Mesendoderm (in vitro differentiated cells): ENCODE measurements around the gene UMODL1.

ENCODE experiments used
- DNase-seq: peaks from one replicate; pipeline ENCODE4 v3.0.0; 2013
- H2AK5ac ChIP-seq: 2 replicates; pipeline ENCODE4 v1.6.1; 2013; ENCODE audit warnings: low read length, inconsistent platforms
- H2BK120ac ChIP-seq: 2 replicates; pipeline ENCODE4 v1.6.1; 2013; ENCODE audit warnings: low read depth, mild to moderate bottlenecking, low read length, moderate library complexity, mixed read lengths
- H2BK15ac ChIP-seq: replicated peaks from 2 replicates; pipeline ENCODE4 v1.6.1; 2013; ENCODE audit warnings: low read depth, mild to moderate bottlenecking, moderate library complexity
- H2BK5ac ChIP-seq: 2 replicates; pipeline ENCODE4 v1.6.1; 2013; ENCODE audit warnings: low read length, inconsistent platforms
- H3K18ac ChIP-seq: 2 replicates; pipeline ENCODE4 v1.6.1; 2013; ENCODE audit warnings: mild to moderate bottlenecking, low read length, mixed read lengths
- H3K23ac ChIP-seq: one replicate; pipeline ENCODE4 v1.6.1; 2013; ENCODE audit warnings: low read length
- H3K27ac ChIP-seq: 2 replicates; pipeline ENCODE4 v1.5.1; 2013; ENCODE audit warnings: low read depth, mild to moderate bottlenecking, inconsistent platforms, low read length, moderate library complexity
- H3K27me3 ChIP-seq: 2 replicates; pipeline ENCODE4 v1.6.1; 2013; ENCODE audit warnings: low read length, control low read depth, mild to moderate bottlenecking, inconsistent platforms; ENCODE audit not compliant: insufficient read depth, poor library complexity
- H3K36me3 ChIP-seq: 2 replicates; pipeline ENCODE4 v1.6.1; 2013; ENCODE audit warnings: low read length, inconsistent platforms; ENCODE audit not compliant: control insufficient read depth, insufficient read depth
- H3K4ac ChIP-seq: one replicate; pipeline ENCODE4 v1.6.1; 2013; ENCODE audit warnings: low read depth, mild to moderate bottlenecking, low read length, moderate library complexity
- H3K4me1 ChIP-seq: 2 replicates; pipeline ENCODE4 v1.6.1; 2013; ENCODE audit warnings: low read depth, low read length, inconsistent platforms; ENCODE audit not compliant: control insufficient read depth
- H3K4me2 ChIP-seq: 2 replicates; pipeline ENCODE4 v1.6.1; 2013; ENCODE audit warnings: low read length
- H3K4me3 ChIP-seq: 2 replicates; pipeline ENCODE4 v1.5.1; 2013; ENCODE audit warnings: mild to moderate bottlenecking, low read length
- H3K56ac ChIP-seq: one replicate; pipeline ENCODE4 v1.6.1; 2013; ENCODE audit warnings: low read length
- H3K79me1 ChIP-seq: 2 replicates; pipeline ENCODE4 v1.6.1; 2013; ENCODE audit warnings: low read length, inconsistent platforms
- H3K79me2 ChIP-seq: 2 replicates; pipeline ENCODE4 v1.6.1; 2013; ENCODE audit warnings: mild to moderate bottlenecking, low read length; ENCODE audit not compliant: control insufficient read depth, insufficient read depth
- H3K9ac ChIP-seq: 2 replicates; pipeline ENCODE4 v1.6.1; 2013; ENCODE audit warnings: low read length, inconsistent platforms
- H4K5ac ChIP-seq: one replicate; pipeline ENCODE4 v1.6.1; 2013; ENCODE audit warnings: low read length
- H4K8ac ChIP-seq: one replicate; pipeline ENCODE4 v1.6.1; 2013; ENCODE audit warnings: low read depth, mild to moderate bottlenecking, control low read depth, low read length, moderate library complexity
- WGBS: extraction: QIAGEN DNeasy Blood & Tissue Kit; methylation state at CpG from one replicate; pipeline ENCODE4 v1.1.7; 2013; ENCODE audit warnings: low lambda C conversion rate, missing lambda C conversion rate; ENCODE audit not compliant: insufficient coverage; ENCODE audit errors: extremely low coverage; 5-methylcytosine and 5-hydroxymethylcytosine counted together

Gene UMODL1

GRCh38 chr21:42189431-42189830, 118.3 kb downstream of the UMODL1 start:
- H3K36me3 ChIP-seq = no peaks in the 10 kb centered on the region
- H2AK5ac ChIP-seq = no peak overlapping the region
- WGBS = no CpG with 5 or more reads among the region's 1 CpG
- no peak overlapping the region for H3K4me2 ChIP-seq
- no peak overlapping the region for H3K56ac ChIP-seq
- no peak overlapping the region for H3K4ac ChIP-seq
- H3K18ac ChIP-seq = no peak overlapping the region
- no peak overlapping the region for H3K4me3 ChIP-seq
- H4K8ac ChIP-seq = no peak overlapping the region
- H2BK5ac ChIP-seq = no peak overlapping the region
- no peak overlapping the region for H3K9ac ChIP-seq
- H2BK15ac ChIP-seq = no peak overlapping the region
- H3K27me3 ChIP-seq = no peaks in the 10 kb centered on the region
- H3K4me1 ChIP-seq = no peaks in the 10 kb centered on the region
- H4K5ac ChIP-seq = no peak overlapping the region
- no peak for DNase-seq
- no peak overlapping the region for H3K23ac ChIP-seq
- H3K79me2 ChIP-seq = no peaks in the 10 kb centered on the region
- H2BK120ac ChIP-seq = no peak overlapping the region
- no peaks in the 10 kb centered on the region for H3K79me1 ChIP-seq
- H3K27ac ChIP-seq = no peak overlapping the region

GRCh38 chr21:42189860-42190485, 118.9 kb downstream of the UMODL1 start:
- Histone ChIP-seq H2BK5ac (no peak overlapping the region), H3K18ac (no peak overlapping the region), H3K27ac (no peak overlapping the region), H3K4ac (no peak overlapping the region), H3K4me2 (no peak overlapping the region), H3K4me3 (no peak overlapping the region), H2AK5ac (no peak overlapping the region), H3K56ac (no peak overlapping the region), H3K4me1 (no peaks in the 10 kb centered on the region), H3K79me2 (no peaks in the 10 kb centered on the region), H3K9ac (no peak overlapping the region), H2BK120ac (no peak overlapping the region), H4K5ac (no peak overlapping the region), H2BK15ac (no peak overlapping the region), H3K79me1 (no peaks in the 10 kb centered on the region), H3K27me3 (no peaks in the 10 kb centered on the region), H3K36me3 (no peaks in the 10 kb centered on the region), H3K23ac (no peak overlapping the region), H4K8ac (no peak overlapping the region)
- no peak for DNase-seq
- WGBS = no CpG with 5 or more reads among the region's 11 CpGs

- Histone ChIP-seq H2AK5ac (no peak overlapping the region), H3K27me3 (no peaks in the 10 kb centered on the region), H3K4ac (no peak overlapping the region), H3K79me1 (no peaks in the 10 kb centered on the region), H3K79me2 (no peaks in the 10 kb centered on the region), H3K9ac (no peak overlapping the region), H2BK120ac (no peak overlapping the region), H3K23ac (no peak overlapping the region), H3K36me3 (no peaks in the 10 kb centered on the region), H3K4me3 (no peak overlapping the region), H3K56ac (no peak overlapping the region), H3K4me2 (no peak overlapping the region), H2BK15ac (no peak overlapping the region), H3K27ac (no peak overlapping the region), H3K18ac (no peak overlapping the region), H2BK5ac (no peak overlapping the region), H3K4me1 (no peaks in the 10 kb centered on the region), H4K5ac (no peak overlapping the region), H4K8ac (no peak overlapping the region)
- DNase-seq = no peak
- WGBS = no CpG with 5 or more reads among the region's 8 CpGs
These were observed 119.4 kb downstream of the UMODL1 start for GRCh38 chr21:42190486-42190863.

GRCh38 chr21:42191064-42191463, 119.9 kb downstream of the UMODL1 start:
- no CpG with 5 or more reads among the region's 5 CpGs for WGBS
- H3K27me3 ChIP-seq = no peaks in the 10 kb centered on the region

GRCh38 chr21:42191696-42192595, 120.8 kb downstream of the UMODL1 start:
- H3K27ac ChIP-seq = no peak overlapping the region
- no peaks in the 10 kb centered on the region for H3K27me3 ChIP-seq
- no peak overlapping the region for H4K5ac ChIP-seq
- no peak overlapping the region for H2BK15ac ChIP-seq
- WGBS = no CpG with 5 or more reads among the region's 21 CpGs
- H4K8ac ChIP-seq = no peak overlapping the region
- H2BK120ac ChIP-seq = no peak overlapping the region
- no peak overlapping the region for H3K23ac ChIP-seq
- H3K4me3 ChIP-seq = no peak overlapping the region
- no peak overlapping the region for H3K18ac ChIP-seq
- no peaks in the 10 kb centered on the region for H3K4me1 ChIP-seq
- H3K4me2 ChIP-seq = no peak overlapping the region
- no peak for DNase-seq
- no peak overlapping the region for H3K9ac ChIP-seq
- no peak overlapping the region for H3K56ac ChIP-seq
- H2BK5ac ChIP-seq = no peak overlapping the region
- no peaks in the 10 kb centered on the region for H3K36me3 ChIP-seq
- H3K79me2 ChIP-seq = no peaks in the 10 kb centered on the region
- H3K4ac ChIP-seq = no peak overlapping the region
- H2AK5ac ChIP-seq = no peak overlapping the region
- no peaks in the 10 kb centered on the region for H3K79me1 ChIP-seq

More at GRCh38 chr21:42191064-42191463, 119.9 kb downstream of the UMODL1 start:
- no peaks in the 10 kb centered on the region for H3K4me1 ChIP-seq
- no peak overlapping the region for H2AK5ac ChIP-seq
- H3K79me1 ChIP-seq = no peaks in the 10 kb centered on the region
- no peak overlapping the region for H3K9ac ChIP-seq
- H3K56ac ChIP-seq = no peak overlapping the region
- H3K27ac ChIP-seq = no peak overlapping the region
- H4K8ac ChIP-seq = no peak overlapping the region
- DNase-seq = no peak
- H3K4me2 ChIP-seq = no peak overlapping the region
- H2BK15ac ChIP-seq = no peak overlapping the region
- no peak overlapping the region for H2BK120ac ChIP-seq
- no peaks in the 10 kb centered on the region for H3K79me2 ChIP-seq
- no peak overlapping the region for H3K4ac ChIP-seq
- H2BK5ac ChIP-seq = no peak overlapping the region
- no peak overlapping the region for H3K4me3 ChIP-seq
- H4K5ac ChIP-seq = no peak overlapping the region
- no peak overlapping the region for H3K18ac ChIP-seq
- H3K23ac ChIP-seq = no peak overlapping the region
- H3K36me3 ChIP-seq = no peaks in the 10 kb centered on the region
